Measurements from ENCODE around the gene EIF4A3.

- TF ChIP-seq CTCF (conservative IDR thresholded peaks at IDR 0.05; ENCODE audit: low read length) (peak; percentile 20; the same call in 1 of the 2 replicates), EZH2phosphoT487 (IDR thresholded peaks at IDR 0.05; ENCODE audit: borderline replicate concordance, low read depth, low read length) (no peak)
These were observed 550 bp downstream of the EIF4A3 start for GRCh38 chr17:80146121-80147034.
